ENCODE results near the gene ARHGEF7. TPM values are rescaled to one million over a fixed set of nuclear protein-coding genes. Genes with fewer than 3 reads are reported as not detected.

Gene ARHGEF7
- total RNA-seq, 2 donors from 2014 or later, result 46.7 to 50.7 TPM

DNA sequence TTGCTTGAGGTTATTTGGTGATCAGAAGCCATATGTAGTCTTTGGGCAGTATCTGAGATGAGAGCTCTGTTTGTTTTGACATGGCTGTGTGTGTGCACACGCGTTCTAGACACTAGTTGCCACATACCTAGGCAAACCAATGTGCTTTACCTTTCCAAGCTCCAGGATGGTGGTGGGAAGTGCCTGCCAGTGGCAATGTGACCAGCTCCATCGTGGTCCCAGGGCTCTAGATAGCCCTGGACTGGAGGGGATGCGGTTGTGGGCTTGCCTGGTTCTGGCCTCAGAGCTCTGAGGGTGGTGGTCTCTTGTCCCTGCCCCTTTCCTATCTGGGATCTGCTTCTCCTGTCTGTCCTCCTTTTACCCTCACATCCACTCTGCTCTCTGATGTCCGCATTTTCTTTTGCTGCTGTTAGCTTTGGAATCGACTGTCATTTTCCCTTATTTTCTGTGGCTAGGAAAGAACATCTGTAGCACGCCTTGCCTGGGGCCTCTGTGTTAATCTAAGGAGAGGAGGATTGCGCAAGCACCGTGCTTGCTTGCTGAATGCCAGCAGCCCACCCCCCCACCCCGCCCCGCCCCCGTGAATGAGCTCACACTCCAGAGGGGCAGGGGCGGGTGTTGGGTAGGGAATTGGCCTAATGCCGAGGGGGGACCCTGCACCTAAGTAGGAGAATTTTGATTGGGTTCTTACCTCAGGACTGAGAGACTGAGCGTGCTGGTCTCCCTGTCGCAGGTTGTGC is 89.5 kb downstream of the ARHGEF7 start:
- DNase-seq, result no peak
- Histone ChIP-seq H3K36me3 (no peaks in the 10 kb centered on the region), H3K27ac (no peak overlapping the region), H3K27me3 (no peaks in the 10 kb centered on the region), H3K4me3 (no peak overlapping the region), H3K4me1 (no peaks in the 10 kb centered on the region), H3K9me3 (no peaks in the 10 kb centered on the region), H3K9ac (ENCODE audit: low read depth in 2 of 2, low read length in 2 of 2) (no peak overlapping the region)
- intact Hi-C loops (cut with DNase I), result no loop called here
- TF ChIP-seq, protein P1, sequence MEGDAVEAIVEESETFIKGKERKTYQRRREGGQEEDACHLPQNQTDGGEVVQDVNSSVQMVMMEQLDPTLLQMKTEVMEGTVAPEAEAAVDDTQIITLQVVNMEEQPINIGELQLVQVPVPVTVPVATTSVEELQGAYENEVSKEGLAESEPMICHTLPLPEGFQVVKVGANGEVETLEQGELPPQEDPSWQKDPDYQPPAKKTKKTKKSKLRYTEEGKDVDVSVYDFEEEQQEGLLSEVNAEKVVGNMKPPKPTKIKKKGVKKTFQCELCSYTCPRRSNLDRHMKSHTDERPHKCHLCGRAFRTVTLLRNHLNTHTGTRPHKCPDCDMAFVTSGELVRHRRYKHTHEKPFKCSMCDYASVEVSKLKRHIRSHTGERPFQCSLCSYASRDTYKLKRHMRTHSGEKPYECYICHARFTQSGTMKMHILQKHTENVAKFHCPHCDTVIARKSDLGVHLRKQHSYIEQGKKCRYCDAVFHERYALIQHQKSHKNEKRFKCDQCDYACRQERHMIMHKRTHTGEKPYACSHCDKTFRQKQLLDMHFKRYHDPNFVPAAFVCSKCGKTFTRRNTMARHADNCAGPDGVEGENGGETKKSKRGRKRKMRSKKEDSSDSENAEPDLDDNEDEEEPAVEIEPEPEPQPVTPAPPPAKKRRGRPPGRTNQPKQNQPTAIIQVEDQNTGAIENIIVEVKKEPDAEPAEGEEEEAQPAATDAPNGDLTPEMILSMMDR (IDR thresholded peaks at IDR 0.05), result no peak

DNA sequence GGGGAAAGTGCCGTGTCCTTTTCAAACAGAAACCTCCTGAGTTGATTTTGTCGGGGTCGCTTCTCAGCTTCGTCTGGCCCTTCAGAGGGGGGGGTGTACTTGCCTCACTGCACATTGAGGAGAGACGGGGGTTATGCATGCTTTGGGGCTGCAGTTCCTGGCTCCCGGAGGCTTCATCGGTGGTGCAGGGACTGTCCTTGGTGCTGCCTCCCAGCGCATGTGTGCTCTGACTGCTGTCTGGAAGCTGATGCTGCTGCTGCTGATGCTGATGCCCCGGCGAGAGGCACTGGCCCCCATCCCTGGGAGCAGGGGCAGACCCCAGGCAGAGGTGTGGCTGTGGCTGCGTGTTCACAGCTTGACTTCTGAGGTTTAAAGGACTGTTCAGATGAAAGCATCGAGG is 91.0 kb downstream of the ARHGEF7 start:
- Histone ChIP-seq H3K27ac (no peak overlapping the region), H3K36me3 (no peaks in the 10 kb centered on the region), H3K9me3 (no peaks in the 10 kb centered on the region), H3K4me3 (no peak overlapping the region), H3K9ac (ENCODE audit: low read depth in 2 of 2, low read length in 2 of 2) (no peak overlapping the region), H3K4me1 (no peaks in the 10 kb centered on the region), H3K27me3 (no peaks in the 10 kb centered on the region)
- intact Hi-C loops (cut with DNase I), result no loop called here
- DNase-seq, result no peak
- TF ChIP-seq, protein P1 (IDR thresholded peaks at IDR 0.05), result no peak

GRCh38 chr13:111209613-111210012 is 94.5 kb downstream of the ARHGEF7 start:
- Histone ChIP-seq H3K4me3 (no peak overlapping the region), H3K27me3 (no peaks in the 10 kb centered on the region), H3K4me1 (no peaks in the 10 kb centered on the region), H3K9me3 (no peaks in the 10 kb centered on the region), H3K27ac (no peak overlapping the region), H3K36me3 (no peaks in the 10 kb centered on the region), H3K9ac (ENCODE audit: low read depth in 2 of 2, low read length in 2 of 2) (no peak overlapping the region)
- TF ChIP-seq, protein P1 (IDR thresholded peaks at IDR 0.05), result no peak
- no peak for DNase-seq
- intact Hi-C loops (cut with DNase I), result loop anchor here (10.0 kb wide), 1 partner anchor 55 kb away; no protein-coding TSS in a partner anchor

GRCh38 chr13:111210091-111210490 is 95.0 kb downstream of the ARHGEF7 start:
- TF ChIP-seq, protein P1 (IDR thresholded peaks at IDR 0.05), result no peak
- no peaks in the 10 kb centered on the region for H3K4me1 ChIP-seq
- DNase-seq, result no peak
- H3K9ac ChIP-seq (ENCODE audit: low read depth in 2 of 2, low read length in 2 of 2), result no peak overlapping the region
- intact Hi-C loops (cut with DNase I), result loop anchor here (10.0 kb wide), 1 partner anchor 55 kb away; no protein-coding TSS in a partner anchor
- no peak overlapping the region for H3K27ac ChIP-seq
- H3K4me3 ChIP-seq, result no peak overlapping the region
- no peaks in the 10 kb centered on the region for H3K27me3 ChIP-seq
- H3K36me3 ChIP-seq, result no peaks in the 10 kb centered on the region
- no peaks in the 10 kb centered on the region for H3K9me3 ChIP-seq

DNA sequence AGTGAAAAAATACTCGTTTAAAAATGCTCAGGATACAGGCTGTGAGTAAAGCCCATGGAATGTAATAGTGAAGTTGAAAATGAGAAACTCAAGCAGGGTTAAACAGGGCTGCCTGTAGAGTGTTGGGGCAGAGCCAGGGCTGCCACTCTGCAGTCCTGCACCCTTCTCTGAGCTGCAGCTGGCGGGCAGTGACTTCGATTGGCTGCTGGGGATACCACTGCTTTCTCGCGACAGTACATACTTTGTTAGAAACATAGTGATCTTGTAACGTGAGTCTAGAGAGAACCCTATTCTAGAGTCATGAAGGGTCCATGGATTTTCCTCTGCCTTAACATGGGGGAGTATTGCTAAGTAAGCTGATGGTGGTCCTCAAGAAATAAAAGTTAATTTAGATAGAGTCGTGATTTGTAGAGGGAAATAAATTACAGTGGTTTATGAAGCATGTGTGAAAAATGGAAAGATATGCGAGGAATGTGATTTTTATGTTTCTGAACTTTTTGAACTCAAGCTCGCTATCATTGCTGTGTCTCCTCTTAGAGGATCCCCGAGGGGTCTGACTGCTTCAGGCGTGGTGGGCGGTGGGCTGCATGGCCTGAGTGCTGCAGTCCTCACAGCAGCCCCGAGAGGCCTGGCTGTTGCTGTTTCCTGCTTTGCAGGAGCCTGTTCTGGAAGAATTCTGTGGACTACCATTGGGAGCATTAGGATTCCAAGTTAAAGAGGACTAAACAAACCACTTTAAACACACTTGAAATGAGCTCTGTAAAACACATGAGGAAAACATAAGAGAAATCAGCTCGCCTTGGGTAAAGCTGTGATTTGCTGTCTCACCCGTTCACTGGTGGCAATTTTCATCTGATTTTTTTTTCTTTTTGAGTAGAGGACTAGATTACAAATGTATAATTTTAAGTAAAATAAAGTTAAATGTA is 95.7 kb downstream of the ARHGEF7 start:
- Histone ChIP-seq H3K9ac (ENCODE audit: low read depth in 2 of 2, low read length in 2 of 2) (no peak overlapping the region), H3K27ac (no peak overlapping the region), H3K9me3 (no peaks in the 10 kb centered on the region), H3K4me1 (no peaks in the 10 kb centered on the region), H3K27me3 (no peaks in the 10 kb centered on the region), H3K4me3 (no peak overlapping the region), H3K36me3 (no peaks in the 10 kb centered on the region)
- DNase-seq, result no peak
- intact Hi-C loops (cut with DNase I), result loop anchor here (10.0 kb wide), 1 partner anchor 56 kb away; no protein-coding TSS in a partner anchor
- TF ChIP-seq, protein P1 (IDR thresholded peaks at IDR 0.05), result no peak
